B cell (primary cell): ENCODE measurements around the gene CNTN2. TPM values are rescaled to one million over a fixed set of nuclear protein-coding genes. Genes with fewer than 3 reads are reported as not detected.

Source experiments
- ATAC-seq: fragments of 200-7000 bp; cut with Tn5 transposase; one replicate; pipeline ENCODE4 v1.10.0; 2021; ENCODE audit warnings: low read depth, mild to moderate bottlenecking, moderate number of reproducible peaks, moderate library complexity
- CTCF ChIA-PET: fragments of 350-600 bp; sonication (Branson Sonifier 250); formaldehyde crosslinking; loops from one replicate; lab custom pipeline; 2021; ENCODE audit warnings: antibody characterized with exemption, inconsistent platforms; lab: Charles Lee
- POLR2A ChIA-PET: fragments of 350-600 bp; sonication (Branson Sonifier 250); formaldehyde crosslinking; loops from one replicate; lab custom pipeline; 2021; ENCODE audit warnings: antibody characterized with exemption; lab: Charles Lee
- DNase-seq: peaks from one replicate; pipeline ENCODE4 v3.0.0; 2013
- H2AFZ ChIP-seq: 2 replicates; pipeline ENCODE4 v1.6.1; 2012; ENCODE audit warnings: mild to moderate bottlenecking, low read depth, low read length; ENCODE audit not compliant: insufficient read depth, poor library complexity, severe bottlenecking
- H3K27ac ChIP-seq, 2 donors: 1 replicate in 1 of 2; 2 replicates in 1 of 2; pipeline ENCODE4 v1.5.1; 2012 to 2013; ENCODE audit warnings: low read length in 2 of 2, mild to moderate bottlenecking in 2 of 2, moderate library complexity in 1 of 2
- H3K27me3 ChIP-seq, 4 experiments: fragments of 200-600 bp in 1 of 4; sonication (generic) in 1 of 4; replicated peaks in 1 of 4; 1 replicate in 2 of 4; 2 replicates in 2 of 4; pipeline versions ENCODE4 v1.6.1 to v1.7.0; 2013 to 2016; ENCODE audit warnings: low read length in 3 of 4, mild to moderate bottlenecking in 2 of 4, mixed read lengths in 1 of 4, moderate library complexity in 1 of 4; ENCODE audit not compliant: insufficient read depth in 4 of 4, control insufficient read depth in 3 of 4; ENCODE audit errors: control extremely low read depth in 1 of 4
- H3K36me3 ChIP-seq, 2 experiments: replicated peaks in 1 of 2; 1 replicate in 1 of 2; 2 replicates in 1 of 2; pipeline versions ENCODE4 v1.6.1 to v1.7.1; 2013; ENCODE audit warnings: low read length in 1 of 2; ENCODE audit not compliant: insufficient read depth in 2 of 2, control insufficient read depth in 1 of 2; ENCODE audit errors: control extremely low read depth in 1 of 2, extremely low read depth in 1 of 2
- H3K4me1 ChIP-seq, 2 donors: fragments of 200-600 bp in 1 of 2; sonication (generic) in 1 of 2; 1 replicate in 1 of 2; 2 replicates in 1 of 2; pipeline versions ENCODE4 v1.5.1 to v1.6.1; 2013 to 2017; ENCODE audit warnings: low read length in 2 of 2; ENCODE audit not compliant: control insufficient read depth in 2 of 2, insufficient read depth in 2 of 2
- H3K4me2 ChIP-seq: replicated peaks from 2 replicates; pipeline ENCODE3; 2012; ENCODE audit warnings: mild to moderate bottlenecking, low read depth, low read length; ENCODE audit not compliant: poor library complexity, severe bottlenecking
- H3K4me3 ChIP-seq, 5 experiments: fragments of 200-600 bp in 1 of 5; sonication (generic) in 1 of 5; 1 replicate in 3 of 5; 2 replicates in 2 of 5; pipeline versions ENCODE4 v1.5.1 to v1.7.0; 2011 to 2016; ENCODE audit warnings: low read length in 4 of 5, mild to moderate bottlenecking in 4 of 5, low read depth in 2 of 5, control low read depth in 1 of 5, moderate library complexity in 1 of 5; ENCODE audit not compliant: insufficient read depth in 1 of 5; ENCODE audit errors: control extremely low read depth in 1 of 5, extremely low read depth in 1 of 5
- H3K79me2 ChIP-seq: fragments of 200-600 bp; sonication (generic); one replicate; pipeline ENCODE4 v1.6.0; 2016; ENCODE audit warnings: low read length; ENCODE audit not compliant: control insufficient read depth, insufficient read depth
- H3K9ac ChIP-seq: fragments of 200-600 bp; sonication (generic); 2 replicates; pipeline ENCODE4 v1.6.1; 2017; ENCODE audit warnings: mild to moderate bottlenecking, low read length, moderate library complexity
- H3K9me3 ChIP-seq, 3 donors: one replicate each; pipeline versions ENCODE4 v1.6.1 to v1.7.1; 2013; ENCODE audit warnings: low read length in 2 of 3; ENCODE audit not compliant: control insufficient read depth in 2 of 3, insufficient read depth in 1 of 3; ENCODE audit errors: control extremely low read depth in 1 of 3
- H4K20me1 ChIP-seq: 2 replicates; pipeline ENCODE4 v1.6.0; 2012; ENCODE audit warnings: mild to moderate bottlenecking, low read length; ENCODE audit not compliant: insufficient read depth, control insufficient read depth, poor library complexity, severe bottlenecking
- H3K27ac Mint-ChIP-seq: one replicate; pipeline ENCODE4 v1.8.0; 2021; ENCODE audit warnings: mixed read lengths
- H3K27me3 Mint-ChIP-seq: one replicate; pipeline ENCODE4 v1.8.0; 2021; ENCODE audit warnings: mixed read lengths
- H3K4me1 Mint-ChIP-seq: one replicate; pipeline ENCODE4 v1.8.0; 2021; ENCODE audit warnings: mixed read lengths
- H3K4me3 Mint-ChIP-seq: one replicate; pipeline ENCODE4 v1.8.0; 2021; ENCODE audit warnings: mixed read lengths
- H3K9me3 Mint-ChIP-seq: one replicate; pipeline ENCODE4 v1.8.0; 2022; ENCODE audit warnings: mixed read lengths; ENCODE audit not compliant: insufficient read depth
- EZH2 ChIP-seq: IDR thresholded peaks from 2 replicates; pipeline ENCODE4 v1.6.1; 2012; ENCODE audit warnings: borderline replicate concordance, low read depth, mild to moderate bottlenecking, moderate library complexity, low read length; ENCODE audit not compliant: insufficient read depth, poor library complexity, severe bottlenecking
- WGBS: methylation state at CpG from one replicate; pipeline ENCODE4 v1.1.5; 2013; ENCODE audit warnings: missing lambda C conversion rate; ENCODE audit not compliant: insufficient coverage; 5-methylcytosine and 5-hydroxymethylcytosine counted together
- intact Hi-C: fragments of 100-400 bp; cut with micrococcal nuclease; formaldehyde crosslinking; loops from one replicate; pipeline ENCODE4 v1.10.0; 2022
- polyA plus RNA-seq: library from polyadenylated mRNA; depleted of rRNA; stranded (reverse); fragments of >200 nt; gene quantifications from 2 replicates; pipeline ENCODE4 v1.2.3, GENCODE V29; 2012
- total RNA-seq, 2 donors: library from RNA; stranded (reverse); fragments of 120-200 nt in 1 of 2; gene quantifications; 1 replicate in 1 of 2; 2 replicates in 1 of 2; pipeline versions ENCODE4 v1.2.3 to v1.2.4, GENCODE V29; 2013 to 2022
- TF ChIP-seq, protein P1 (sequence below): fragments of 200-600 bp; IDR thresholded peaks from one replicate; pipeline ENCODE4 v1.8.0; 2022; ENCODE audit warnings: antibody characterized with exemption, mild to moderate bottlenecking

Gene CNTN2
- total and polyA plus RNA-seq, 2 donors (not counting 1 experiment from before 2014, with no cell fraction given), result not detected

DNA sequence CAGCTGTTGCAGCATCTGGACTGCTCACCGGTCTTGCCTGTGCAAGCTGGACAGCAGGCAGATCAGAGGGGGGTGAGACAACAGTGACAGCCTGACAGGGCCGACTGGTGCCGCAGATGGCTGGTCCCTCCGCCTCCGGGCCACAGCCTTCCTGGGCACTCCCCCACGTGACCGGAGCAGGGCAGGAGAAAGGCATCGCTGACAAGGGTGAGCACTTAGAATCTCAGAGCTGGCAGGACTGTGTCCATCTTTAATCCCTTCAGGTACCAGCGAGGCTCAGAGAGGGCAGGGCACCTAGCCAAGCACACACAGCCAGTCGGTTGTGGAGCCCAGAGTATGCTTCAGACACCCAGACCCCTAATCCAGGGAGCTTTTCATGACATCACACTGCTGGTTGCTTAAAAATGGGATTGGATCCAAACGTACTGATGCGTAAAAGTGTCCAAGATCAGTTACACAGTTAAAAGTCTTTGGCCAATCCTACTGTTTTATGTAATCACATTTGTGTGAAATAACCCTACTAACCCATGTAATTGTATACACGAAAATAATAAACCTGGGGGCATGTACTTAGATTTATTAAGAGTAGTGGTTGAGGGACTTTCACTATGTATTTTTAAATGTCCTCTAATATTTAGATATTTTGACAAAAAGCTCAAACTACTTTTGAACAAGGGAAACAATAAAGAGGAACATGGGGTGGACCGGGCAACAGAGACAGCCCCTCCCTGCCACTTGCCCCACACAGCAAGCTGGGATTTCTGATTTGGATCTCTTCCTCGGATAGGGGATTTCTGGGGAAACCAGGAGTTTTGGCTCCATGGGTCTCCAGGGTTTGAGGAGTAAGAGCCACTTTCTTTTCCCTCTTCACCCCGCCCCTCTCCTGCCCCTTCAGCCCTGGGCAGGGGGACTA is 758 bp upstream of the CNTN2 start:
- H3K9ac ChIP-seq, result no peak overlapping the region
- 89% methylated on average over 10 of the region's 16 CpGs for WGBS
- POLR2A ChIA-PET, result no interaction called here
- Mint-ChIP-seq H3K4me3 (no peak overlapping the region), H3K4me1 (no peaks in the 10 kb centered on the region), H3K27ac (no peak overlapping the region), H3K27me3 (peaks cover 58% of the 10 kb centered on the region), H3K9me3 (no peaks in the 10 kb centered on the region)
- no peaks in the 10 kb centered on the region for H3K36me3 ChIP-seq
- H3K9me3 ChIP-seq, result no peaks in the 10 kb centered on the region
- no peaks in the 10 kb centered on the region for H3K4me1 ChIP-seq
- H3K4me3 ChIP-seq, result no peak overlapping the region
- DNase-seq, result no peak
- no peaks in the 10 kb centered on the region for H4K20me1 ChIP-seq
- intact Hi-C loops, result no loop called here
- no peak overlapping the region for H2AFZ ChIP-seq
- H3K27ac ChIP-seq, result no peak overlapping the region
- H3K4me2 ChIP-seq, result no peak overlapping the region
- no peak for ATAC-seq
- CTCF ChIA-PET, result no interaction called here
- H3K27me3 ChIP-seq, result peaks cover 0 to 47% (median 11%) of the 10 kb centered on the region in 4 experiments
- TF ChIP-seq EZH2, result no peak
- TF ChIP-seq, protein P1, sequence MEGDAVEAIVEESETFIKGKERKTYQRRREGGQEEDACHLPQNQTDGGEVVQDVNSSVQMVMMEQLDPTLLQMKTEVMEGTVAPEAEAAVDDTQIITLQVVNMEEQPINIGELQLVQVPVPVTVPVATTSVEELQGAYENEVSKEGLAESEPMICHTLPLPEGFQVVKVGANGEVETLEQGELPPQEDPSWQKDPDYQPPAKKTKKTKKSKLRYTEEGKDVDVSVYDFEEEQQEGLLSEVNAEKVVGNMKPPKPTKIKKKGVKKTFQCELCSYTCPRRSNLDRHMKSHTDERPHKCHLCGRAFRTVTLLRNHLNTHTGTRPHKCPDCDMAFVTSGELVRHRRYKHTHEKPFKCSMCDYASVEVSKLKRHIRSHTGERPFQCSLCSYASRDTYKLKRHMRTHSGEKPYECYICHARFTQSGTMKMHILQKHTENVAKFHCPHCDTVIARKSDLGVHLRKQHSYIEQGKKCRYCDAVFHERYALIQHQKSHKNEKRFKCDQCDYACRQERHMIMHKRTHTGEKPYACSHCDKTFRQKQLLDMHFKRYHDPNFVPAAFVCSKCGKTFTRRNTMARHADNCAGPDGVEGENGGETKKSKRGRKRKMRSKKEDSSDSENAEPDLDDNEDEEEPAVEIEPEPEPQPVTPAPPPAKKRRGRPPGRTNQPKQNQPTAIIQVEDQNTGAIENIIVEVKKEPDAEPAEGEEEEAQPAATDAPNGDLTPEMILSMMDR, result no peak
- H3K79me2 ChIP-seq, result no peaks in the 10 kb centered on the region

- Histone ChIP-seq H3K9me3 (no peaks in the 10 kb centered on the region), H3K4me3 (no peak overlapping the region)
Observed at GRCh38 chr1:205043866-205044265, 854 bp downstream of the CNTN2 start.

More at GRCh38 chr1:205043866-205044265, 854 bp downstream of the CNTN2 start:
- Histone ChIP-seq H3K9ac (no peak overlapping the region), H3K27ac (no peak overlapping the region), H3K4me1 (no peaks in the 10 kb centered on the region), H4K20me1 (no peaks in the 10 kb centered on the region), H2AFZ (no peak overlapping the region), H3K79me2 (no peaks in the 10 kb centered on the region), H3K36me3 (no peaks in the 10 kb centered on the region), H3K4me2 (no peak overlapping the region), H3K27me3 (peaks cover 0 to 47% (median 11%) of the 10 kb centered on the region in 4 experiments)
- TF ChIP-seq, protein P1, result no peak
- TF ChIP-seq EZH2, result no peak
- DNase-seq (no peak), ATAC-seq (no peak)
- Mint-ChIP-seq H3K4me1 (no peaks in the 10 kb centered on the region), H3K4me3 (no peak overlapping the region), H3K9me3 (no peaks in the 10 kb centered on the region), H3K27ac (no peak overlapping the region), H3K27me3 (peaks cover 66% of the 10 kb centered on the region)
- POLR2A ChIA-PET, result no interaction called here
- intact Hi-C loops, result no loop called here
- WGBS, result 10% methylated on average over 1 of the region's 4 CpGs
- CTCF ChIA-PET, result no interaction called here
